CD4-positive, alpha-beta T cell treated with Interleukin-2 at 100 ng/mL for 4 hours (primary cell): ENCODE results near the gene TMEM151A.
"Not testable (repeated sequence)": the region's sequence is repeated elsewhere in the genome, so short reads cannot be mapped to it uniquely, and the experiment has no call there.

Experiments
- DNase-seq: peaks from one replicate; pipeline ENCODE4 v3.0.0-alpha.2; 2020; ENCODE audit warnings: low spot score

Gene TMEM151A

GRCh38 chr11:66291706-66292542 is at the start of gene TMEM151A:
TSS of gene TMEM151A (plus strand) at chr11:66291894. CDS start at chr11:66292014, 120 bp downstream.
- no peak for DNase-seq

GRCh38 chr11:66242095-66242765 is 49.5 kb upstream of the TMEM151A start:
- no peak for DNase-seq

- no peak for DNase-seq
Measured at GRCh38 chr11:66243782-66244535, 47.7 kb upstream of the TMEM151A start.

GRCh38 chr11:66247295-66247694 is 44.4 kb upstream of the TMEM151A start:
- DNase-seq: no peak

GRCh38 chr11:66247801-66248200 is 43.9 kb upstream of the TMEM151A start:
- no peak for DNase-seq

GRCh38 chr11:66248903-66249302 is 42.8 kb upstream of the TMEM151A start:
- no peak for DNase-seq

- DNase-seq: no peak
Measured at GRCh38 chr11:66251809-66252208, 39.9 kb upstream of the TMEM151A start.

- not testable (repeated sequence) for DNase-seq
Measured at GRCh38 chr11:66253081-66253480, 38.6 kb upstream of the TMEM151A start.

- DNase-seq: no peak
Measured at GRCh38 chr11:66258473-66258893, 33.2 kb upstream of the TMEM151A start.

GRCh38 chr11:66259225-66259624 is 32.5 kb upstream of the TMEM151A start:
- DNase-seq: no peak

- DNase-seq: no peak
Measured at GRCh38 chr11:66259956-66260355, 31.7 kb upstream of the TMEM151A start.

- DNase-seq: no peak
Measured at GRCh38 chr11:66261578-66261977, 30.1 kb upstream of the TMEM151A start.

GRCh38 chr11:66262191-66262590 is 29.5 kb upstream of the TMEM151A start:
- DNase-seq: no peak

- no peak for DNase-seq
Measured at GRCh38 chr11:66262696-66263095, 29.0 kb upstream of the TMEM151A start.

GRCh38 chr11:66263231-66263630 is 28.5 kb upstream of the TMEM151A start:
- DNase-seq: no peak

GRCh38 chr11:66263785-66264184 is 27.9 kb upstream of the TMEM151A start:
- no peak for DNase-seq

- DNase-seq: no peak
Measured at GRCh38 chr11:66264383-66264782, 27.3 kb upstream of the TMEM151A start.

- peak; percentile 32 for DNase-seq
Measured at GRCh38 chr11:66264914-66265313, 26.8 kb upstream of the TMEM151A start.

GRCh38 chr11:66265531-66266377 is 25.9 kb upstream of the TMEM151A start:
- DNase-seq: no peak

GRCh38 chr11:66266378-66267038 is 25.2 kb upstream of the TMEM151A start:
- DNase-seq: no peak

GRCh38 chr11:66267039-66267378 is 24.7 kb upstream of the TMEM151A start:
- DNase-seq: no peak
